Measurements from ENCODE around the gene PLCB4.

Gene PLCB4

DNA sequence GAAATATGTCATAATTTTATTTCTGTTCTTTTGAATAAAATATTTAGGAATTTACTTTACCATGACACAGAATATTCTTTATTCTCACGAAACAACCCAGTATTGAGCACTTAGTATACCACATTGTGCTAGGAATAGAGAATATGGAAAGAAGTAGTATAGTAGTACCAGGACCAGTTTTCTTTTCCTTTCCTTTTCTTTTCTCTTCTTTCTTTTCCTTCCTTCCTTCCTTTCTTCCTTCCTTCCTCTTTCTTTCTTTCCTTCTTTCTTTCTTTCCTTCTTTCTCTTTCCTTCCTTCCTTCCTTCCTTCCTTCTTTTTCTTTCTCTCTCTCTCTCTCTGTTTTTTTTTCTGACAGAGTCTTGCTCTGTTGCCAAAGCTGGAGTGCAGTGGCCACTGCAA lies 7.5 kb upstream of the PLCB4 start:
- DNase-seq (ENCODE audit: low read depth in 2 of 2): no peak

DNA sequence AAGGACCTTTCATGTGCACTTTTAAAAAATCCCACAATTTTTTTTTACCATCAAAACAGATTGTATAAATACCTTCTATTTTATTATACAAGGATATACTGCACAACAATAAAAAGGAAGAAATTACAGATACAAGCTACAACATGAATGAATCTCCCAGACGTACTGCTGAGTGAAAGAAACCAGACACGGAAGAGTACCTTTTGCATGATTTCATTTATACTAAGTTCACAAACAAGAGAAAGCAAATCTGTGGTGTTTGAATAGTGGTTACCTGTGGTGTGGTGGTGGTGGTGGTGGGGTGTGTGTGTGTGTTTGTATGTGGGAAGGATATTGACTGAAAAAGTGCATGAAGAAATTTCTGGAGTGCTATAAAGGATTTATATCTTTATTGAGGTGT lies 6.8 kb upstream of the PLCB4 start:
- no peak for DNase-seq (ENCODE audit: low read depth in 2 of 2)

DNA sequence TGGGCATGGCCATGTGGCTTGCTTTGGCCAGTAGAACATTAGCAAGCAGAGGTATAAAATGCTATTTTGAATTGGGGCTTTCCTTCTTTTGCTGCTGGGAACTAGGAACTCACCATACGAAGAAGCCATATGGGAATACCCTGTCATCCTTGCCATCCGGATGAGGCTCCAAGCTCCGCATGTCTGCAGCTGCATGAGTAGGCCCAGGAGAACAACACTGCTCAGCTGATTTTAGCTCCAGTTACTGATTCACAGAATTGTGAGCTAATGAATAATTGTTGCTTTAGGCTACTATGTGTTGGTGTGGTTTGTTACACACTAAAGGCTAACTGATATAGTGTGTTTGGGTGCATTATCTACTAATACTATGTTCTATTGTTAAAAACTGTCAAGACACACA lies 2.7 kb upstream of the PLCB4 start:
- DNase-seq (ENCODE audit: low read depth in 2 of 2): no peak

DNA sequence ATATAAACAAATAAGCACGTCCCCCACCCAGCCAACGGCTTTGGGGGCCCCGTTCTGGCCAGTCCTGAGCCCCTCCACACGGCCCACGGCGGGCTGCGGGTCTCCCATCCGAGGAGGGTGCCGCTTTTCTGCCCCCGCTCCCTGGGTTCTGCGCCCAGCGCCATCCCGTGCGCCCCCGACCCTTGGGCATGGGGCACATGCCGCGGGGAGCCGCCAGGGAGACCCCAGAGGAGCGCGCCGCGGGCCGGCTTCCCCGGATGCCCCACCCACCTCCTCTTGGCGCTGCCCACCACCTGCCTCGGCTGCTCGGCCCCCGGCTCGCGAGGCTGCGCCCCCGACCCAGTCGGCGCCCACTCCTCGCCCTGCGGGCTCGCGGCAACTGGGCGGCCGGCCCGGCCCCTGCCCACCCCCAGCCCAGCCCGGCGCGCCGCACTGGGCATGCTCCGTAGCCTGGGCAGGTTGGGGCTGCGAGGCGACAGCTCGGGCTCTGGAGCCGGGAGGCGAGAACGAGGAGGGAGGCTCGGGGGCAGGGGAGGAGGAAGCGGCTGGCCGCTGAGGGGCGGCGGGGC lies 570 bp upstream of the PLCB4 start:
- DNase-seq (ENCODE audit: low read depth in 2 of 2): no peak

DNA sequence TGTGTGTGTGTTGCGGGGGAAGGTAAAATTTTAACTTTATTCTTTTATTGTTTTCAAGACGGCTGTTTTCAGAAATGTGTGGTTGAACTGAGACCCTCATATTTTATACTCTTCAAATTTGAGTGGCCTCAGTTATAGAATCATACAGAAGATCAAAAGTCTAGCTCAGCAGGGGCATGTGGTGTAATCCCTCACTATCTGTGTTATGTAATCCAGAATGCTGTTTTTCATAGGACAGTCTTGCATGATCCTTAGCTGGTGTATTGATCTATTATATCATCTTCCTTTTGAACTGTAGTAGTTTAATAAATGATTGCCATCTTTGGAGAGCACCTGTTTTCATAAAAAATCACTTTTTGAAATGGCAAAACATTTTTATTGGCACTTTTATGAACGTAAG lies 1.4 kb downstream of the PLCB4 start:
- no peak for DNase-seq (ENCODE audit: low read depth in 2 of 2)

DNA sequence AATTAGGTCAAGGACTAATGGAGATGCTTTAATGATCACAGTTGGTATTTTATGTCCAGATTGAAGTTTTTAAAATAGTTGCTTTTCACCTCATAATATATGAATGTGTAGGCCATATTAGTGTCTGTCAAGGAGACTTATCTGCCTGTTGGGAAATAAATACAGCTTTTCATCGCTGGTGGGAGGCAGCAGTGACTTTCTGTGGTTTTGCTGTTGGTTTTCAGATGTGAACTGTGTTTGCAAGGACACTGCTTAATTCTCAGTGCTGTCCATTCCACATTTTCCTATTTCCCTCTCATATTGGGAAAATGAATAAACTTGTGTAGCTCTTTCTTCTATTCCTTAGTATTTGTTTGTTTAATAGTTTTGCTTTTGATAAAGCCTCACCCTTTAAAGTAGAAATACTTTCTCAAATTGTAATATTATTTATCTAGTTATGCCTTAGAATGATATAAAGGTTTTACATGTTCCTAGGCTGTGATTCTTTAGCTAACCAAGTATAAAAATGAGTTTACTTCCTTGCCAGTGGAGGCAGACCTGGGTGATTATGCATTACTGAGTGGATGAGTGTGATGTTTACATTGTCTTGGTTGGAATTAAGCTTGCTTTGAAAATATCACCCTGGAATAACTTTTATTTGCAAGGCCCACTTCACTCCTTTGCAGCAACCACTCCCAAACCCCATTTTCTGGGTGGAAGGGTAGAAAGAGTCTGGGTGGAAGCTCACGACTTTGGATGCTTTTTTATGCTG lies 3.3 kb downstream of the PLCB4 start:
- no peak for DNase-seq (ENCODE audit: low read depth in 2 of 2)

DNA sequence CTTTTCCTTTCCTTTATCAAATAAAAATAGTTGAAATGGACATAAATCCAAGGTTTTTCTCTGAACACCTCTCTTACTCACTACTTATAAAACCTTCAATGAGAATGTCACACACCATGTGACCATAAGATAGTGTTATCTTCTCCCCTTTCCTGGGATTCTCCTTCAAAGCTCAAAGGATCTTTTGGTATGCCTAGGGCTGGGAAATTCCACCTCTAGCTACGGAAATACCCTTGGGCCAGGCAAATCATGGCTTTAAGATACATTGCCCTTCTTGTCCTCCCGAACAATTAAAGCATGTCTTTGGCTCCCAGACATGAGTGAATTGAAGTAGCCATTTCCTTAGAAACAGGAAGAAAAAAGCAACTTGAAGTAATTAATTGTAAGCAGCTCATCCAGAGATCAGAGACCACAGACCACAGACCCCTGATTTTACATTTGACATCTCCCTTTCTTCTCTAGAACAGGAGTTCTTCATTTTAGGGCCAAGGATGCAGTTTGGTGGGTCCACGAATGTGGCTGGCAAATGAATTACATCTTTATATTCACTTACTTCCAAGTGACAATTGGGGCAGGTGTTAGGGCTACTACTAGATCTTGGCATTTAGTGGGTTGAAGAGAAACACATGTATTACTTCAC lies 4.1 kb downstream of the PLCB4 start:
- no peak for DNase-seq (ENCODE audit: low read depth in 2 of 2)

DNA sequence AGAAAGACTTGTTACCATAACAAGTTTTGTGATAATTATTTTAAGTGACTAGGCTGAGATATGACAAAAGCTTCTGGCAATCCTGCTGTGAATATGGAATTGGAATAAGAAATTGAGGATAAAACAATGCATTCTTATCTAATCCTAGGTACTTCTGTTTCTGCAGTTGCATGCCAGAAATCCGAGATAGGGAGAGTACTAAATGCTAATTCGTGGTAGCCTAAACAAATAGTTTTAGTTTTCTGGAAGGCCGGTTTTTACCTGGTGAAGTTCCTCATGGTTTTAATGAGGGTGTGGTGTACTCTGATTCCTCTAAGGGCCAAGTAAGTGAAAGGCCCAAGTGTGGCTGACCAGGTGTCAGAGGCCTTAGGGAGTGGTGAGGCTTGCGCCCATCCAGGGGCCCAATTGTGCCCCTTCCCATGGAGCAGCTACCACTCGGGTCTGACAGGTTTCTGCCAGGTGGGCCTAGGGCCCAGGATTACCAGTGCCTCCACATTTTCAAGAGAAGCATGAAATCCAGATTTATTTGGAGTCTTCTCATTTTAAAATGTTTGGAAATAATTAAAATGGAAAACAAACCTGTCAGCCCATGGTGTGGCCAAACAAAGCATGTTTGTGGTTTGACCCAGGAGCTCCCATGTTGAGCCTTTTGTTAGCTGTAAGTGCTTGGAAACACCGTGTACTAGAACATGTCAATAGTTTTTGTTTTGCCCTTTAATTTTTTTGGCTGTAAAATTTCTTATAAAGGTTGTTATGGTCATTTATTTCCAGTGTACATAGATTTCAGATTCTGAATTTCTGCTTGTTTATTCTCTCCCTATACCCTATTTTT lies 6.6 kb downstream of the PLCB4 start:
- no peak for DNase-seq (ENCODE audit: low read depth in 2 of 2)

DNA sequence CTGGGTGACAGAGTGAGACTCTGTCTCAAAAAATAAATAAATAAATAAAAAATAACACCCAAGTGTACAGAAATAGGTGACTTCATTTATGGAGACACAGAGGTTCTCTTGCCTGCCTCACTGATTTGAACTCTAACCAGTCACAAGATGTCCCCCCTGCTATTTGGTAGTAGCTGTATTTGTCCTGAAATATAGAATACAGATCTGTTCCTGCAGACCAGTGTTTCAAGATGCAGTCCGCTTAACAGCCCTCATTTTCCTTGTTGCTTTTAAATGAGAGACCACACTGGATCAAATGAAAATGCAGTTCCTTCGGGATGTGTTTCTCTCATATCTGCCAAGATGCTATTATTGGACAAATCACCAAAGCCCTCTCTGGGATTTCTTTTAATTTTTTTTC lies 7.6 kb downstream of the PLCB4 start:
- DNase-seq (ENCODE audit: low read depth in 2 of 2): no peak

DNA sequence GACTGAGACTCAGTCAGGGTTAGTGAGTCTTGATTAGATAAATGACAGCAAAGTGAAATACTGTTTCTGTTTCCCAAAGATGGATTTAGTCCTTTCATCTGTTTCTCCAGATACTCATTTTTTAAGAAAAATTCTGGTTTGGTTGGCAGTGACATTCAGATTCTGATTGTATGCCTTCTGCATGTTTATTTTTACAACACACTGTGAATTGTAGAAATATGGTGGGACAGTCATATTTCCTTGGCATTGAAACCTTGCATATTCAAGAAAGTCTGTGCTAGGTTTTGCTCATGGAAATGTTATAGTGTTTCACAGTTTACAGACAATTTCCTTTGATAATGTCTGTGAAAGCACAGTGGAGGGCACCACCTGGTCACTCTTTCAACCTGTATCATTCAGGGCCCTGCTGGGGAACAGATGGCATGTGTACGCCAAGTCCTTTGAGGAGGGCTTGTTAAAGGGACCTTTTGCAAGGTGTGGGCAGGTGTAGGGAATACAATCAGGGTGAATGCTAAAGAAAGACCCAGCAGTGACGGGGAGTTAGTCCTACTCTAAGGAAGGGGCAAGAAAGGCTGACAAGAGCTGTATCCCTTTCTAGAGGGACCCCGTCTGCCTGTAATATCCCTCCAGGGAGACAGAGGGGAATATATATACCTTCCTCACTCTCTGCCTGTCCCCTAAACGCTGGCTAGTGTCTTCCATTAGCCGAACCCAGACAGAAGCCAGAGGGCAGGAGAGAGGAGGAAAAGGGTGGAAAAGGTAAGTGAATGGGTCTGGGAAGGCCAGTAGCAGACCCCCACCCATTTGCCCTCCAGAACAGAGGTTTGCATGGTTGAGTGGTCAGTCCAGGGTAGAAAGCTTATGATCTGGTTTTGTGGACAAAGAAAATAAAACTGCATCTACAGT lies 10.2 kb downstream of the PLCB4 start:
- no peak for DNase-seq (ENCODE audit: low read depth in 2 of 2)

DNA sequence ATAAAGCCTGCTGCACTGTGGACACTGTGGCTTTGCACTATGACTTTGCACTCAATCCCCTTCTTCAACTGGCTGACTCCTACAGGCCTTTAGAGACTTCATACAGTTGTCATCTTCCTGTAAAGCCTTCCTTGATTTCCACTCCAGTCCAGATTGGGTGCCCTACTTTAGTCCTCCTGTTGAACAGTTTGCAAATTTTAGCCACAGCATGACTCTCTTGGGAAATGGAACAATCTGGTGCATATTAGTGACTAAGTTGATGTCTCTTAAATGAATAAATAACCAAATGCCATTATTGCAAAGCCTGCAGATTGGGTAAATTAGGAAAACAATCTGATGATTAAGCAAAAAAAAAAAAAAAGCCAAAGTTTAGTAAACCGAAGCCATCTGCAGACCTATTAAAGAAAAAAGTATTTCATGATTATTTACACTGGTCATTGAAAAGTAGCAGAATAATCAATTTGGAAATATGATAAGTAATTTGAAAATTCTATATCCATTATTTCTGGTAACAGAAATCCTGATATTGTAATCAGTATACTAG lies 12.6 kb downstream of the PLCB4 start:
- DNase-seq (ENCODE audit: low read depth in 2 of 2): no peak

DNA sequence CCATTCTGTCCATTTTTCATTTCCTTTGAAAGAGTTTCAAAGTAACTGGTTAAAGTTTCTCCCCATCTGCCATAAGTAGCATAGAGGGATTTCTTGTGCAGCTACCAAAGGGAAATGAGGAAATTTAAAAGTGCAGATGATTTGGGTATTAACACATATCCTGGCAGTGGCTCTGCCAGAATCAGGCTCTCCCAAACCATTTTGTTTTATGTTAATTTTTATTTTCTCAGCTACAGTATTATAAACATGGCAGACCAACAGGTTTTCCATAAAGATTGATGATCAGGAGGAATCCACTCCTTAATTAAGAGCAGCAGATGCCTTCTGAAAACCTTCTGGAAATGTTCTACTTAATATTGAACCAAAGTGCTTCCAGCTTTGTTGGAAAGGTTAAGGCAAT lies 13.9 kb downstream of the PLCB4 start:
- no peak for DNase-seq (ENCODE audit: low read depth in 2 of 2)

DNA sequence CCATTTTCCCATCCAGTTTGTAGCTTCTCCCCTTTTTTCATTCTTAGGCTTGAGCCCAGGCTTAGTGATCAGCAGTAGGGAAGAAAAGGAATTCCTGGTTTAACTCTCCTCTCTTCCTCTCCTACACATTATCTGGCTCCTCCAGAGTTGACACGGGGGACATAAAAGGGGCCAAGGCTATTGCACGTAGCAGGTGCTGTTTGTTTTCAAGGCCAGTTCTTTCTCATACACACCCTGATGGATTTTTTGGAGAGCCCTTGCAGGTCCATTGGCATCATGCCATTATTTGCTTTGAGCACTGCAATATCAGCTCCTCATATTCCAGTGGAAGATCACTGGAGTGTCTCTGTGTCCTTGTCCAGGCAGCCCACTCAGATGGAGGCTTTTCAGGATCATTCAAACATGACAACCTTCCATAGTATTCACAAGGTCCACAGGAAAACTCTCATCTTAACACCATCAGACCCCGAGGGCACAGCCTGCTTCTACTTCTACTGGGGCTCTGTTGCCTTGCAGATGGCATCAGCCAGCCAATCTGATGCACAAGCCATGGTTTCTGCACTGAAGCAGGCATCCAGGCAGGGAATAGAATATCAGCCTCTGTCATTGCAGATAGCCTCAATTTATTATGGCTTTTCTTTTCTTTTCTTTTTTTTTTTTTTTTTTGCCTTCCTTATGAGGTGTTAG lies 18.8 kb downstream of the PLCB4 start:
- no peak for DNase-seq (ENCODE audit: low read depth in 2 of 2)

DNA sequence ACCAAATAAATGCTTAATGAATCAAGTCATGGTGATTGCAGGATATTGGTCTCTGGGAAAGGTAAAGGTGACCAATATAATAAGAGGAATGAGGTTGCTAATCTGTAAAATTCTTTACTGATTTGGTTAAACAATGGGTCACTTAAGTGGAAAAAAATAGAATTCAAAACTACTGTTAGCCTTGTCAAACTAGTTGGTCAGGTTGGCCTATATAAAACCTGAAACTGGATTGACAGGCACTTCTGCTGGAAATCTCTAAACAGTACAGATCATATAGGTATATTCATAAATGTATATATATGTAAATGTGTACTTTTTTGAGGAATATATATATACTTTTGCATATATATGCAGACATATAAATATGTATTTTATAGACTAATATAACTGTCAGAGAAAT lies 19.7 kb downstream of the PLCB4 start:
- no peak for DNase-seq (ENCODE audit: low read depth in 2 of 2)

DNA sequence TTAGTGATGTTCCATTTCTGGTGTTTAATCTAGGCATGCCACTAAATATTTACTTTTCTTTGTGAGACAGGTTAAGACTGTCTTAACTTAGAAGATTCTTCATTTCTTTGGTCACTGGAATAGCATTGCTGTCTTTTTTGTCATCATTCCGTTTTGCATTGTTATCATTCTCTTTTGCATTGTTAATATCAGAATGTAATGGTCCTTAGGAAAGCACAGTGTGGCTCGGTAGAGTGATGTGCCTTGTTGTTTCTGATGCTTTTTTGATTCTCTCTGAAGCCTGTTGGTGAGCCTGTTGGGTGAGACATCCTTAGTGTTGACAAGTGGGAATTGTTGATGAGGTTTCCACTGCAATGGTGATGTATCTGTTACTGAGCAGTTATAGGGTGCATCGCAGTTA lies 23.2 kb downstream of the PLCB4 start:
- DNase-seq (ENCODE audit: low read depth in 2 of 2): no peak

DNA sequence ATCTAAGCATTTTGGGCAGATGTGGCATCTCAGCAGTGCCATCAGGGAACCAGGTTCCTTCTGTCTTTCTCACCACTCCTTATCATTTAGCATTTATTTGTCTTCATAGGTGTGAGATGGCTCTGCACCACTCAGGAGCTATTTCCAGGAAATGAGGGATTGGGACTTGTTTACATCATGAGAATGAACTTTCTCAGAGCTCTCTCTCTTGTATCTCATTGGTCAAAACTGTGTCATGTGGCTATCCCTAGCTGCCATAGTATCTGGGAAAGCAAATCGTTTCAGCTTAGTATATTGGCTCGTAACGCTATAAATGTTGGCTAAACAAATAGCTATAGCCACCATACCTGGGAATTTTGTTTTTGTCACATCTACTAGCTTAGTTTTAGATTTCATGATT lies 23.8 kb downstream of the PLCB4 start:
- no peak for DNase-seq (ENCODE audit: low read depth in 2 of 2)

DNA sequence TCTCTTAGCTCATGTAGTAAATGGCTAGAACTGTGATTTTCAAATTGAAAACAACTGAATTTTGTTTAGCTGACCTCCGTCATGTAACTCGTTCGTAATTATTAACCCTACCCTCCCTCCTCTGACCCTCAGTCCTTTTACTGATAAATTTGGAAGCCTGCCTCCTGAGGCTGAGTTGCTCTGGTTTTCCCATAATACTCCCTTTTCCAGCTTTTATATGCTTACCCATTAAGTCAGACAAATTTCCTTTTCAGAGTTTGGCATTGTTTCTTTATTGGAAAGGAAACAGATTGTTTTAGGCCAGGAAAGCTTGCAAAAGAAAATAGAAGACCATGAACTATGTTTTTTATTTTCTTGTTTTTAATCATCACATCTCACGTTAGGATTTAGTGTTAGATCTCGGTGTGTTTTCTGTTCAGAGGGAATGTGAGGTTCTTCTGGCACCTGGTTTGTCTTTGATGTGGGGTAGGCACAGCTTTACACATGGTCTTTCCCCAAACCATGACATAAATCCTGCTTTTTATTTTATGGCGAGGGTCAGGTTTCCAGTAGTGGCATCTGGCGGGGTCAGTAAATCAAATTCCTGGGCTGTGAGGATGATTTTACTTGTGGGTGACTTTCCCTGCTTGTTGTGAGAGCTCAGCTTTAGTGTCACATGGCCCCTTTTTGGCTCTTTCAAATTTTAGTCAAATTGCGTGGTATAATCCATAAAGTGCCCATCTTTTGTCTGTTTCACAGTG lies 24.5 kb downstream of the PLCB4 start:
- no peak for DNase-seq (ENCODE audit: low read depth in 2 of 2)

DNA sequence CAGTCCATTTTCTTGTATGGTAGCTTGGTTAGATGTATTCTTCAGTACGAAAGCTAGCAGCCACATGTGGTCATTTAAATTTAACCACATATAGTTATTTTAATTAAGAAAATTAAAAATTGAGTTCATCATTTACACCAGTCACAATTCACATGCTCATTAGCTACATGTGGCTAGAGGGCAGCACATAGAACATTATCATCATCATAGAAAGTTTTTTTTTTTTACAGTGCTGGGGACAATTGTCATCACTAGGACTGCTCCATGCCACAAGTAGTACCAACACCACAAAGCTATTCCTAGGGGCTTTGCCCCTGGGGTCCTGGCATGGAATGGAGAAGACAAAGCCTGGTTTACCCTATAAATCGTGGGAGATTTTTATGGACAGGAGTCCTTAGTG lies 30.5 kb downstream of the PLCB4 start:
- no peak for DNase-seq (ENCODE audit: low read depth in 2 of 2)

DNA sequence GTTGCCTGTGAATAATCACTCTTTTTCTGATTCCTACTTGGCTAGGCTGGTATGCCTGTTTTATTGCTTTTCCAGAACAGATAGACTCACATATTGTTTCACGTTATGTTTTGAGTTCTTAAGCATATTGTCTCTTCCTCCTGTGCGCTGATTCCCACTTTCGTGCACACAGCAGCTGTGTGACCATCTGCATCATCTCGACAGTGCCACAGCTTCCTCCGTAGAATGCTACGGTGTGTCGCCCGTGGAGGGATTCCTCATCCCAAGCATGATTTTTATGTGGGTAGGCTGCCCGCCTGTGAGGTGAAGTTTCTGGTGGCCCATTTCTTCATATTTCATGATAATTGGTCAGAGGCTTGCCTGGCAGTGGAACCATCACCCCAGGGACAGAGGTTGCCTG lies 31.8 kb downstream of the PLCB4 start:
- no peak for DNase-seq (ENCODE audit: low read depth in 2 of 2)

DNA sequence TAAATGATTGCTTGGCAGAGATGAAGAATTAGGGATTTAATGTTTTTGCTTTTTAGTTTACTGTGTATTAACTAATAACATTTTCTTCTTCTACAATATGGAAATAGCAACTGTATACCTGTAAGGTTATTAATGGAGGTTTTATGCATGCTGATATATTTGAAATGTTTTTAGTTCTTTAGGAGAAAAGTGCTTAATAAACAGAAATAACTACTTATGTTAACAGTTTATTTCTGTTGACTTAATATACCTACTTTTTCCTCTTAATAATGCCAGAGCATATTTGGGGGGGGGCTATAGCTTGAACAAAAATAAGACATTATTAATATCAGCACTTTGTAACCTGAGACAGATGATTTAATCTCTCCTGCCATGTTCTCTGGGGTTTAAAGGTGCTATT lies 33.6 kb downstream of the PLCB4 start:
- no peak for DNase-seq (ENCODE audit: low read depth in 2 of 2)

All from stimulated activated CD8-positive, alpha-beta memory T cell treated with anti-CD3 and anti-CD28 coated beads, Interleukin-15, amount 100 ng/mL, for 4 hours (primary cell).